ENCODE results near the gene SLC2A6. TPM values are rescaled to one million over a fixed set of nuclear protein-coding genes. Genes with fewer than 3 reads are reported as not detected.

The SLC2A6 gene
- total and polyA plus RNA-seq, 10 of the 15 experiments (the other 5 are each of a cell fraction or from before 2014, with no cell fraction given) = 1.1 to 37.9 (median 18.3) TPM

- TSS peak; percentile 57 for BruUV-seq (replicated peaks)
- ChIA-PET RAD21 (ENCODE audit: unreplicated experiment) (interaction anchor here (0.7 to 2.9 kb wide), 5 partner anchors 16 to 35 kb away, joined by 3 to 20 read pairs (median 4); partner anchors contain the start of gene SLC2A6), POLR2A (interaction anchor here (1.0 to 2.2 kb wide), 4 partner anchors 8 to 39 kb away, joined by 3 to 27 read pairs (median 5); partner anchors contain the start of gene SLC2A6), SMC1A (ENCODE audit: uncharacterized antibody, unreplicated experiment) (interaction anchor here (1.6 to 1.9 kb wide), 3 partner anchors 16 to 38 kb away, joined by 5 to 9 read pairs (median 6); partner anchors contain the start of genes ADAMTS13 and SLC2A6), CTCF (interaction anchor here (1.2 to 2.8 kb wide), 5 partner anchors 18 to 533 kb away, joined by 3 to 17 read pairs (median 3); partner anchors contain the start of gene SLC2A6)
- Histone ChIP-seq H3K9ac (ENCODE audit: control insufficient read depth, insufficient read depth, low read length) (peak overlapping the region; percentile 7; the same call in 1 of the 2 replicates), H3K9me3 (replicated peaks; ENCODE audit: control insufficient read depth, insufficient read depth, low read length) (no peaks in the 10 kb centered on the region), H3K27ac (ENCODE audit: control insufficient read depth, insufficient read depth) (no peak overlapping the region), H3K4me1 (ENCODE audit: control insufficient read depth, insufficient read depth, low read length) (peaks cover 9% of the 10 kb centered on the region), H3K27me3 (replicated peaks in 1 of 2; ENCODE audit: control insufficient read depth in 2 of 2, insufficient read depth in 2 of 2, low read length in 1 of 2) (no peaks in the 10 kb centered on the region; a peak in 2 of 4 replicates), H3K4me2 (ENCODE audit: control insufficient read depth, insufficient read depth) (peak overlapping the region; percentile 85), H3K4me3 (peak overlapping the region; percentile 97; the same call in 1 of the 2 replicates), H3K36me3 (ENCODE audit: control insufficient read depth in 2 of 2, insufficient read depth in 2 of 2, low read length in 1 of 2) (no peaks in the 10 kb centered on the region), H2AFZ (ENCODE audit: control insufficient read depth, low read depth, low read length) (peak overlapping the region; percentile 95), H4K20me1 (ENCODE audit: control insufficient read depth, insufficient read depth) (no peaks in the 10 kb centered on the region), H3K79me2 (ENCODE audit: control insufficient read depth, insufficient read depth, low read length) (no peaks in the 10 kb centered on the region)
- WGBS (ENCODE audit: insufficient coverage, insufficient replicate concordance, low lambda C conversion rate, missing lambda C conversion rate) = 32% methylated on average over 22 of the region's 30 CpGs
- ATAC-seq (peak; percentile 56), DNase-seq (ENCODE audit: low read depth, low spot score) (no peak), FAIRE-seq (no peak)
- in situ Hi-C loops (cut with MboI) = no loop called here
- intact Hi-C loops (cut with micrococcal nuclease; ENCODE audit: unreplicated experiment) = loop anchor here (1.0 kb wide), 1 partner anchor 18 kb away; no protein-coding TSS in a partner anchor
- 0 out of 2 replicates have a peak, but pooled peaks have one; percentile 33 for TF ChIP-seq MLLT1 (IDR thresholded peaks at IDR 0.05)
- no peak for TF ChIP-seq FOXM1 (IDR thresholded peaks at IDR 0.05; ENCODE audit: low read depth, low read length)
- TF ChIP-seq IRF3 (IDR thresholded peaks at IDR 0.05) = no peak
- no peak for TF ChIP-seq SREBF1 (IDR thresholded peaks at IDR 0.05; ENCODE audit: low read length)
- no peak for TF ChIP-seq FOXK2 (IDR thresholded peaks at IDR 0.05)
- no peak for TF ChIP-seq POLR2A (IDR thresholded peaks at IDR 0.05; ENCODE audit: low read depth, low read length)
- TF ChIP-seq TCF3 (IDR thresholded peaks at IDR 0.05; ENCODE audit: borderline replicate concordance, insufficient read depth, low read depth, low read length) = no peak
- no peak for TF ChIP-seq PAX5 (IDR thresholded peaks at IDR 0.05; ENCODE audit: borderline replicate concordance, low read depth, low read length)
- no peak for TF ChIP-seq CEBPZ (IDR thresholded peaks at IDR 0.05; ENCODE audit: low read depth, low read length)
- TF ChIP-seq POLR2AphosphoS5 (IDR thresholded peaks at IDR 0.05; ENCODE audit: low read length) = no peak
- no peak for TF ChIP-seq HCFC1 (IDR thresholded peaks at IDR 0.05; ENCODE audit: low read length)
- no peak for TF ChIP-seq PRDM15 (CRISPR knock-in tag; IDR thresholded peaks at IDR 0.05)
- no peak for TF ChIP-seq DPF2 (IDR thresholded peaks at IDR 0.05)
Observed at GRCh38 chr9:133460405-133461175, 18.3 kb downstream of the SLC2A6 start.
